A549 treated with Hydrocortisone at 1 μM for 4 hours (cell line): Measurements from ENCODE around the gene OR2J1. TPM values are rescaled to one million over a fixed set of nuclear protein-coding genes. Genes with fewer than 3 reads are reported as not detected.

Source experiments
- total RNA-seq: library from RNA; stranded (reverse); fragments of 200-300 nt; extraction: Qiagen RNA extraction; gene quantifications from 5 replicates; pipeline ENCODE4 v1.2.3, GENCODE V29; 2022

The OR2J1 gene
- not detected in 5 replicates for total RNA-seq

GRCh38 chr6:29099190-29099589 lies at the start of gene OR2J1:
TSS of gene OR2J1 (plus strand) at chr6:29099490. CDS start at chr6:29100943, 1,453 bp downstream.

GRCh38 chr6:29087213-29087612 lies 12.1 kb upstream of the OR2J1 start, which contains the start of gene OR2B3:
TSS of gene OR2B3 (minus strand) at chr6:29087313. CDS start at chr6:29087248, 65 bp downstream.

GRCh38 chr6:29107758-29108157 lies 8.5 kb downstream of the OR2J1 start, which contains the start of gene OR2J3:
TSS of gene OR2J3 (plus strand) at chr6:29108058. CDS start at chr6:29111891, 3,833 bp downstream.

Other genes with a start within 250 kb of the OR2J1 start
- gene TRIM27, start 175.5 kb upstream of the OR2J1 start, total RNA-seq, result 41.1 to 46.7 TPM (median 43.0 TPM) in 5 replicates
- gene ZNF311, start 94.2 kb upstream of the OR2J1 start, total RNA-seq, result 0.11 to 0.22 TPM (median 0.15 TPM) in 5 replicates
- gene OR2W1, start 54.3 kb upstream of the OR2J1 start, total RNA-seq, result not detected in 5 replicates
- not detected in 5 replicates for gene OR2B3, start 12.2 kb upstream of the OR2J1 start, total RNA-seq
- not detected in 5 replicates for gene OR2J3, start 8.6 kb downstream of the OR2J1 start, total RNA-seq
- not detected in 5 replicates for gene OR2J2, start 71.4 kb downstream of the OR2J1 start, total RNA-seq
- gene OR14J1, start 202.2 kb downstream of the OR2J1 start, total RNA-seq, result not detected in 5 replicates